ENCODE results near the gene SPEG. TPM values are rescaled to one million over a fixed set of nuclear protein-coding genes. Genes with fewer than 3 reads are reported as not detected.

Gene SPEG
- total RNA-seq, 1 experiment from 2014 or later: 55.3 TPM

DNA sequence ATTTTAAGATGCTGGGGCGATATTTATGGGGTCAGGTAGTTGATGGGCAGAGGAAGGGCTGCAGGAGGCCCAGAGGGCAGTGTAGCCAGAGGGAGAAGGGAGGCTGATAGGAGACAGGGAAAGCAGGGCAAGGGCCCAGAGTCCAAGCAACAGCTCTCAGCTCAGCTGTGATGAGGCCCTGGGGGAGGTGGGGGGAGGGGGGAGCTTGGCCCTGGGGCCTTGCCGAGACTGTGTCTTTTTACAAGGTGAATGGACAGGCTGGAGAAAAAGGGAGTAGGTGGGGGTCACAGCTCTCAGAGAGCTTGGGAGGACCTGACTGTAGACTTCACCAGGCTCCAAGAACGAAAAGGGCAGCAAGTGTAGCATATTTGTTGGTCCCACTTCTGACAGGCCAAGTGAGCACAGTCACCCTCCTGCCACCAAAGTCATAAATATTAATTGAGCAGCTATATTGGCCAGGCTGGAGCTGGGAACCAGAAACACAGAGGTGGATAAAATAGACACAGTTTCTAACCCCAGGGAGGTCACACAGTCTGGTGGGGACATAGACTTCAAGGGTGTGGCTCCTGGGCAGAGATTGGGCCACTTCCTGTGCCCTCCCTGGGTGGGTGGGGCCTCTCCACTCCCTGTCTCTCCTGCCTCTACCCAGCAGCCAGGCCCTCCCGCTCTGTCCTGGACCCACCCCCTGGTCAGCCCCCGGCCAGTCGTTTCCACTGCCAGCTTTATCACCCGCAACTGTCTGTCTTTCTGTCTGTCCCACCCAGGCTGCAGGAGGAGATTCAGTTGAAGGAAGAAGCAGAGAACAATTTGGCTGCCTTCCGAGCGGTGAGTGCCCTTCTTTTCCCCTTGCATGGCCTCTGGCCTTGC is 15.1 kb upstream of the SPEG start:
- H3K27me3 Mint-ChIP-seq (ENCODE audit: low read depth): peaks cover 36% of the 10 kb centered on the region
- TF ChIP-seq, protein P1, sequence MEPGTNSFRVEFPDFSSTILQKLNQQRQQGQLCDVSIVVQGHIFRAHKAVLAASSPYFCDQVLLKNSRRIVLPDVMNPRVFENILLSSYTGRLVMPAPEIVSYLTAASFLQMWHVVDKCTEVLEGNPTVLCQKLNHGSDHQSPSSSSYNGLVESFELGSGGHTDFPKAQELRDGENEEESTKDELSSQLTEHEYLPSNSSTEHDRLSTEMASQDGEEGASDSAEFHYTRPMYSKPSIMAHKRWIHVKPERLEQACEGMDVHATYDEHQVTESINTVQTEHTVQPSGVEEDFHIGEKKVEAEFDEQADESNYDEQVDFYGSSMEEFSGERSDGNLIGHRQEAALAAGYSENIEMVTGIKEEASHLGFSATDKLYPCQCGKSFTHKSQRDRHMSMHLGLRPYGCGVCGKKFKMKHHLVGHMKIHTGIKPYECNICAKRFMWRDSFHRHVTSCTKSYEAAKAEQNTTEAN (CRISPR knock-in tag; IDR thresholded peaks at IDR 0.05): no peak
- TF ChIP-seq ZNF396 (CRISPR knock-in tag; IDR thresholded peaks at IDR 0.05; ENCODE audit: borderline replicate concordance) (no peak), ELF4 (CRISPR knock-in tag; IDR thresholded peaks at IDR 0.05; ENCODE audit: low read depth) (no peak), ETV6 (CRISPR knock-in tag; IDR thresholded peaks at IDR 0.05) (no peak), EMX1 (CRISPR knock-in tag; IDR thresholded peaks at IDR 0.05) (no peak), NR3C1 (CRISPR knock-in tag; conservative IDR thresholded peaks at IDR 0.05; ENCODE audit: low read depth) (no peak), ZNF263 (CRISPR knock-in tag; IDR thresholded peaks at IDR 0.05; ENCODE audit: low read depth) (no peak)
- TF ChIP-seq, protein P2, sequence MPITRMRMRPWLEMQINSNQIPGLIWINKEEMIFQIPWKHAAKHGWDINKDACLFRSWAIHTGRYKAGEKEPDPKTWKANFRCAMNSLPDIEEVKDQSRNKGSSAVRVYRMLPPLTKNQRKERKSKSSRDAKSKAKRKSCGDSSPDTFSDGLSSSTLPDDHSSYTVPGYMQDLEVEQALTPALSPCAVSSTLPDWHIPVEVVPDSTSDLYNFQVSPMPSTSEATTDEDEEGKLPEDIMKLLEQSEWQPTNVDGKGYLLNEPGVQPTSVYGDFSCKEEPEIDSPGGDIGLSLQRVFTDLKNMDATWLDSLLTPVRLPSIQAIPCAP (CRISPR knock-in tag; IDR thresholded peaks at IDR 0.05): no peak
- no peaks in the 10 kb centered on the region for H3K9me3 Mint-ChIP-seq
- DNase-seq (ENCODE audit: low spot score) (no peak), ATAC-seq (peak; percentile 9; the same call in 1 of the 2 replicates)
- peaks cover 28% of the 10 kb centered on the region for H3K4me1 Mint-ChIP-seq
- no peak overlapping the region for H3K4me3 Mint-ChIP-seq
- ChIA-PET POLR2A (interaction anchor here (1.2 kb wide), 1 partner anchor 14 kb away, joined by 4 read pairs; no protein-coding TSS in a partner anchor), CTCF (interaction anchor here (0.9 to 5.6 kb wide), 18 partner anchors 11 to 543 kb away, joined by 3 to 77 read pairs (median 8); partner anchors contain the start of genes DNPEP and SPEG)
- no peaks in the 10 kb centered on the region for H3K36me3 Mint-ChIP-seq
- H3K27ac Mint-ChIP-seq: no peak overlapping the region

GRCh38 chr2:219420687-219421086 is 14.0 kb upstream of the SPEG start:
- Mint-ChIP-seq H3K4me1 (peaks cover 22% of the 10 kb centered on the region), H3K36me3 (no peaks in the 10 kb centered on the region), H3K27ac (no peak overlapping the region), H3K4me3 (no peak overlapping the region), H3K27me3 (ENCODE audit: low read depth) (peaks cover 36% of the 10 kb centered on the region), H3K9me3 (no peaks in the 10 kb centered on the region)
- ChIA-PET CTCF (interaction anchor here (1.5 to 5.6 kb wide), 3 partner anchors 17 to 89 kb away, joined by 6 to 77 read pairs (median 47); no protein-coding TSS in a partner anchor), POLR2A (interaction anchor here (1.2 kb wide), 1 partner anchor 13 kb away, joined by 4 read pairs; no protein-coding TSS in a partner anchor)
- TF ChIP-seq FOXJ3 (CRISPR knock-in tag; IDR thresholded peaks at IDR 0.05; ENCODE audit: borderline replicate concordance) (no peak), FOXK1 (CRISPR knock-in tag; IDR thresholded peaks at IDR 0.05) (no peak), PREB (CRISPR knock-in tag; IDR thresholded peaks at IDR 0.05; ENCODE audit: borderline replicate concordance) (no peak), ATF1 (CRISPR knock-in tag; IDR thresholded peaks at IDR 0.05) (no peak), E2F4 (CRISPR knock-in tag; IDR thresholded peaks at IDR 0.05; ENCODE audit: borderline replicate concordance, low read depth) (no peak)
- TF ChIP-seq, protein P3, sequence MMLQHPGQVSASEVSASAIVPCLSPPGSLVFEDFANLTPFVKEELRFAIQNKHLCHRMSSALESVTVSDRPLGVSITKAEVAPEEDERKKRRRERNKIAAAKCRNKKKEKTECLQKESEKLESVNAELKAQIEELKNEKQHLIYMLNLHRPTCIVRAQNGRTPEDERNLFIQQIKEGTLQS (CRISPR knock-in tag; conservative IDR thresholded peaks at IDR 0.05): no peak
- TF ChIP-seq, protein P4, sequence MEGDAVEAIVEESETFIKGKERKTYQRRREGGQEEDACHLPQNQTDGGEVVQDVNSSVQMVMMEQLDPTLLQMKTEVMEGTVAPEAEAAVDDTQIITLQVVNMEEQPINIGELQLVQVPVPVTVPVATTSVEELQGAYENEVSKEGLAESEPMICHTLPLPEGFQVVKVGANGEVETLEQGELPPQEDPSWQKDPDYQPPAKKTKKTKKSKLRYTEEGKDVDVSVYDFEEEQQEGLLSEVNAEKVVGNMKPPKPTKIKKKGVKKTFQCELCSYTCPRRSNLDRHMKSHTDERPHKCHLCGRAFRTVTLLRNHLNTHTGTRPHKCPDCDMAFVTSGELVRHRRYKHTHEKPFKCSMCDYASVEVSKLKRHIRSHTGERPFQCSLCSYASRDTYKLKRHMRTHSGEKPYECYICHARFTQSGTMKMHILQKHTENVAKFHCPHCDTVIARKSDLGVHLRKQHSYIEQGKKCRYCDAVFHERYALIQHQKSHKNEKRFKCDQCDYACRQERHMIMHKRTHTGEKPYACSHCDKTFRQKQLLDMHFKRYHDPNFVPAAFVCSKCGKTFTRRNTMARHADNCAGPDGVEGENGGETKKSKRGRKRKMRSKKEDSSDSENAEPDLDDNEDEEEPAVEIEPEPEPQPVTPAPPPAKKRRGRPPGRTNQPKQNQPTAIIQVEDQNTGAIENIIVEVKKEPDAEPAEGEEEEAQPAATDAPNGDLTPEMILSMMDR (IDR thresholded peaks at IDR 0.05): no peak
- no peak for DNase-seq (ENCODE audit: low spot score)
- ATAC-seq: no peak
